GM10266 (cell line): ENCODE data around the gene NPR3.

Experiments used
- DNase-seq: peaks from one replicate; pipeline ENCODE4 v3.0.0; 2012; ENCODE audit errors: extremely low spot score
- CTCF ChIP-seq: IDR thresholded peaks from 2 replicates; pipeline ENCODE4 v1.5.1; 2012; ENCODE audit warnings: mild to moderate bottlenecking, low read depth; ENCODE audit not compliant: control insufficient read depth, insufficient read depth; ENCODE audit errors: missing control alignments

Gene NPR3

GRCh38 chr5:32722957-32723356 lies 11.8 kb downstream of the NPR3 start:
- TF ChIP-seq CTCF = no peak
- no peak for DNase-seq

GRCh38 chr5:32724526-32724925 lies 13.4 kb downstream of the NPR3 start:
- DNase-seq = no peak
- no peak for TF ChIP-seq CTCF

- TF ChIP-seq CTCF = no peak
- DNase-seq = no peak
Observed at GRCh38 chr5:32726086-32726557, 15.0 kb downstream of the NPR3 start.

GRCh38 chr5:32729651-32730050 lies 18.5 kb downstream of the NPR3 start:
- no peak for TF ChIP-seq CTCF
- DNase-seq = no peak

- TF ChIP-seq CTCF = no peak
- no peak for DNase-seq
Observed at GRCh38 chr5:32733590-32734340, 22.6 kb downstream of the NPR3 start.

GRCh38 chr5:32734827-32735378 lies 23.8 kb downstream of the NPR3 start:
- DNase-seq = no peak
- TF ChIP-seq CTCF = no peak

GRCh38 chr5:32735512-32735911 lies 24.4 kb downstream of the NPR3 start:
- DNase-seq = no peak
- TF ChIP-seq CTCF = no peak
